PFSK-1 (cell line): ENCODE results near the gene PNMA8B.

Experiments
- POLR2AphosphoS5 ChIP-seq: IDR thresholded peaks from 2 replicates; pipeline ENCODE4 v1.6.1; 2012; ENCODE audit warnings: low read depth, mild to moderate bottlenecking, control low read depth, low read length, moderate library complexity
- REST ChIP-seq, 2 experiments: IDR thresholded peaks; 2 replicates each; pipeline versions ENCODE4 v1.6.1 to v1.8.0; 2011 to 2012; ENCODE audit warnings: low read depth in 2 of 2, low read length in 2 of 2, control low read depth in 1 of 2, inconsistent platforms in 1 of 2, mild to moderate bottlenecking in 1 of 2, moderate library complexity in 1 of 2; ENCODE audit not compliant: insufficient read depth in 1 of 2

GRCh38 chr19:46511237-46511636, 15.6 kb upstream of the PNMA8B start:
- no peak for TF ChIP-seq REST (IDR thresholded peaks at IDR 0.05; ENCODE audit: insufficient read depth in 1 of 2, low read depth in 2 of 2, low read length in 2 of 2)
- no peak for TF ChIP-seq POLR2AphosphoS5
